H9 (cell line): Measurements from ENCODE around the gene TTN. TPM values are rescaled to one million over a fixed set of nuclear protein-coding genes. Genes with fewer than 3 reads are reported as not detected.
A peak's percentile ranks its signal among the peaks of the same experiment; 100 is the strongest.

Experiments used
- DNase-seq: peaks from one replicate; pipeline ENCODE4 v3.0.0-alpha.2; 2017
- H2AFZ ChIP-seq: one replicate; pipeline ENCODE4 v1.6.1; 2013; ENCODE audit warnings: mild to moderate bottlenecking, low read length, control low read depth, moderate library complexity
- H2AK5ac ChIP-seq: 2 replicates; pipeline ENCODE4 v1.6.1; 2013; ENCODE audit warnings: low read length, control low read depth, mixed read lengths; ENCODE audit not compliant: insufficient read length
- H2BK120ac ChIP-seq: one replicate; pipeline ENCODE4 v1.6.1; 2013; ENCODE audit warnings: low read depth, mild to moderate bottlenecking, low read length, control low read depth, inconsistent platforms; ENCODE audit not compliant: poor library complexity, severe bottlenecking
- H2BK12ac ChIP-seq: 2 replicates; pipeline ENCODE4 v1.6.1; 2013; ENCODE audit warnings: low read length, control low read depth, mixed read lengths, low read depth; ENCODE audit not compliant: insufficient read length
- H2BK15ac ChIP-seq: 2 replicates; pipeline ENCODE4 v1.6.1; 2013; ENCODE audit warnings: low read depth, low read length, control low read depth
- H2BK20ac ChIP-seq: one replicate; pipeline ENCODE4 v1.6.1; 2013; ENCODE audit warnings: low read depth, mild to moderate bottlenecking, low read length, control low read depth, inconsistent platforms; ENCODE audit not compliant: poor library complexity, severe bottlenecking
- H2BK5ac ChIP-seq: 2 replicates; pipeline ENCODE4 v1.6.1; 2013; ENCODE audit warnings: low read length, control low read depth, mixed read lengths; ENCODE audit not compliant: insufficient read length
- H3K14ac ChIP-seq: 2 replicates; pipeline ENCODE4 v1.6.1; 2013; ENCODE audit warnings: low read length, control low read depth; ENCODE audit not compliant: insufficient read depth
- H3K18ac ChIP-seq: 2 replicates; pipeline ENCODE4 v1.6.1; 2013; ENCODE audit warnings: low read depth, mild to moderate bottlenecking, mixed read lengths, low read length, control low read depth; ENCODE audit not compliant: insufficient read length
- H3K23ac ChIP-seq: 2 replicates; pipeline ENCODE4 v1.6.1; 2013; ENCODE audit warnings: low read length, control low read depth, mixed read lengths, low read depth; ENCODE audit not compliant: insufficient read length
- H3K23me2 ChIP-seq: 2 replicates; pipeline ENCODE4 v1.6.1; 2013; ENCODE audit warnings: low read depth, mild to moderate bottlenecking, mixed read lengths, low read length, control low read depth; ENCODE audit not compliant: insufficient read length, poor library complexity, severe bottlenecking
- H3K27ac ChIP-seq: 2 replicates; pipeline ENCODE4 v1.5.1; 2013; ENCODE audit warnings: low read length, control low read depth, mixed read lengths, low read depth; ENCODE audit not compliant: insufficient read length
- H3K27me3 ChIP-seq: 2 replicates; pipeline ENCODE4 v1.6.1; 2013; ENCODE audit warnings: low read length, control low read depth, inconsistent platforms; ENCODE audit not compliant: insufficient read depth
- H3K4ac ChIP-seq: 2 replicates; pipeline ENCODE4 v1.6.1; 2013; ENCODE audit warnings: low read depth, mild to moderate bottlenecking, control low read depth, inconsistent platforms, low read length, moderate library complexity
- H3K4me1 ChIP-seq: 2 replicates; pipeline ENCODE4 v1.6.1; 2013; ENCODE audit warnings: low read length, control low read depth, inconsistent platforms; ENCODE audit not compliant: insufficient read depth
- H3K4me2 ChIP-seq: 2 replicates; pipeline ENCODE4 v1.6.1; 2013; ENCODE audit warnings: low read length, control low read depth, mixed read lengths; ENCODE audit not compliant: insufficient read length, insufficient read depth
- H3K56ac ChIP-seq: 2 replicates; pipeline ENCODE4 v1.6.1; 2013; ENCODE audit warnings: low read depth, mild to moderate bottlenecking, mixed read lengths, low read length, control low read depth; ENCODE audit not compliant: insufficient read length
- H3K79me1 ChIP-seq: 2 replicates; pipeline ENCODE4 v1.6.1; 2013; ENCODE audit warnings: low read depth, mild to moderate bottlenecking, moderate library complexity, low read length, control low read depth, inconsistent platforms; ENCODE audit not compliant: insufficient read depth, poor library complexity, severe bottlenecking
- H3K79me2 ChIP-seq: 2 replicates; pipeline ENCODE4 v1.6.1; 2013; ENCODE audit warnings: low read length, control low read depth, inconsistent platforms; ENCODE audit not compliant: insufficient read depth
- H3K9ac ChIP-seq: 2 replicates; pipeline ENCODE4 v1.6.1; 2013; ENCODE audit warnings: low read length, control low read depth, mixed read lengths; ENCODE audit not compliant: insufficient read length; ENCODE audit errors: extremely low read depth
- H3K9me3 ChIP-seq: one replicate; pipeline ENCODE4 v1.6.1; 2013; ENCODE audit warnings: low read depth, low read length, inconsistent platforms; ENCODE audit not compliant: control insufficient read depth
- H3T11ph ChIP-seq: one replicate; pipeline ENCODE4 v1.6.1; 2013; ENCODE audit warnings: mild to moderate bottlenecking, low read length, control low read depth, inconsistent platforms
- H4K20me1 ChIP-seq: one replicate; pipeline ENCODE4 v1.6.1; 2013; ENCODE audit not compliant: control insufficient read depth, insufficient read length, insufficient read depth
- H4K5ac ChIP-seq: 2 replicates; pipeline ENCODE4 v1.6.1; 2013; ENCODE audit warnings: low read depth, mild to moderate bottlenecking, mixed read lengths, low read length, control low read depth; ENCODE audit not compliant: insufficient read length
- H4K8ac ChIP-seq: replicated peaks from 2 replicates; pipeline ENCODE4 v1.6.1; 2013; ENCODE audit warnings: low read length, control low read depth, mixed read lengths, low read depth; ENCODE audit not compliant: insufficient read length
- H4K91ac ChIP-seq: 2 replicates; pipeline ENCODE4 v1.6.1; 2013; ENCODE audit warnings: low read depth, mild to moderate bottlenecking, moderate library complexity, mixed read lengths, low read length, control low read depth; ENCODE audit not compliant: insufficient read length
- H3K27ac Mint-ChIP-seq, 3 experiments: 2 replicates in 2 of 3; 3 replicates in 1 of 3; pipeline ENCODE4 v1.8.0; 2020 to 2021; ENCODE audit warnings: mixed read lengths in 3 of 3, mild to moderate bottlenecking in 1 of 3, moderate library complexity in 1 of 3
- H3K27me3 Mint-ChIP-seq: 2 replicates; pipeline ENCODE4 v1.8.0; 2021; ENCODE audit warnings: low read depth, mild to moderate bottlenecking, moderate library complexity, mixed read lengths
- H3K36me3 Mint-ChIP-seq, 3 experiments: 2 replicates in 2 of 3; 3 replicates in 1 of 3; pipeline ENCODE4 v1.8.0; 2020 to 2021; ENCODE audit warnings: low read depth in 3 of 3, mixed read lengths in 3 of 3; ENCODE audit not compliant: insufficient read depth in 1 of 3
- H3K4me1 Mint-ChIP-seq, 2 experiments: 2 replicates each; pipeline ENCODE4 v1.8.0; 2020; ENCODE audit warnings: mixed read lengths in 2 of 2
- H3K4me3 Mint-ChIP-seq, 2 experiments: 2 replicates in 1 of 2; 3 replicates in 1 of 2; pipeline ENCODE4 v1.8.0; 2020 to 2021; ENCODE audit warnings: mild to moderate bottlenecking in 2 of 2, mixed read lengths in 2 of 2, moderate library complexity in 1 of 2
- H3K9me3 Mint-ChIP-seq, 2 experiments: 2 replicates in 1 of 2; 3 replicates in 1 of 2; pipeline ENCODE4 v1.8.0; 2020; ENCODE audit warnings: mild to moderate bottlenecking in 2 of 2, mixed read lengths in 2 of 2, moderate library complexity in 1 of 2
- CTCF ChIP-seq: fragments of 200-600 bp; sonication (generic); conservative IDR thresholded peaks from 3 replicates; pipeline ENCODE4 v1.8.0; 2021; ENCODE audit warnings: antibody characterized with exemption, mild to moderate bottlenecking
- WGBS: extraction: QIAGEN DNeasy Blood & Tissue Kit; methylation state at CpG from one replicate; pipeline ENCODE4 v1.1.7; 2013; ENCODE audit warnings: missing lambda C conversion rate, low lambda C conversion rate, mixed read lengths; ENCODE audit not compliant: insufficient read length; ENCODE audit errors: extremely low coverage; 5-methylcytosine and 5-hydroxymethylcytosine counted together
- total RNA-seq: library from RNA; stranded (reverse); gene quantifications from 2 replicates; pipeline ENCODE4 v1.2.1, GENCODE V29; 2021

Gene TTN
- total RNA-seq, 1 experiment from 2014 or later, result 0.70 TPM

DNA sequence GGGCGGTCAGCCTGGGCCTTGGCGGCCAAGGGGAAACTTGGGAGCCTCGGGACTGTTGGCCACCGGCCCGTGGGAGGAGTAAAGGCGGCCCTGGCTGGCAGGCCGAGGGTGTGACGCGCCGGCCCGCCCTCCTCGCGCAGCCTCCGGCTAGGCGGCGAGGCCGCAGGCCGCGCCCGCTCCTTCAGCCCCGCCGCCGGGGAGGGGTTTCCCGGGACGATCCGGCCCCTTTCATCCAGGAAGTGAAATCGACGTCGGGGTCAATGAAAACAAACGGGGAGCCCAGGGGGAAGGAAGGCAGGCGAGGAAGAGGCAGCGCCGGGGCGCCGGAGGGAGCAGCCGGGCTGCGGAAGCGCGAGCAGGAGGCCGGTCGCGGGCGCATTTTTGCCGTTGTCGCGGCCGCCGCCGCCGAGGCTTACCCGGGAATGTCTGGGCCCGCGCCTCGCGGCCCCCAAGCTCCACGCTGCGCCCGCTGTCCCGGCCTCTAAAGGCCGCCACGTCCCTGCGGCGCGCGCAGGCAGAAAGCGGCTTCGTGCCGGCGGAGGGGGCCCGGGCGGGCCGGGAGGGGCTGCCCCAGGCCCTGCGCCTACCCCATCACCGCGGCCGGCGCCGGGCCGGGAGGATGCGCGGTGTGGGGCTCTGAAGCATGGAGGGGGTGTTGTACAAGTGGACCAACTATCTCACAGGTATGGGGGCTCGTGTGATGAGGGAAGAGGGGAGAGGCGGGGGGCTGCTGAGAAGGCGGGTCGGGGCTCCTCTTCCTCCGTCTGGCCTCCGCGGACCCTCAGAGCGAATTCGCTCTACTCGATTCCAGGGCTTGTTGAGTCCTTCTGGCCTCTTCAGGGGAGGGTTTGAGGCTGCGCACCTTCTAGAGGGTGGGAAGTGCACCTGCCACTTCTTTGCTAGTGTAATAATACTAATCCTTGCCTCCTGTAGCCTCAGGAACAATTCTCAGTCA, 326.7 kb downstream of the TTN start, which contains the start of gene PLEKHA3:
Gene PLEKHA3 (plus strand): TSS at position 231 of the 955 bp plus-strand sequence. CDS start 413 bp downstream, at position 644.
- peak within 1 kb of the TSS; percentile 78 for H3K9ac ChIP-seq
- H3K79me2 ChIP-seq, result peaks cover 3% of the 10 kb centered on the region; the same call in 1 of the 2 replicates
- H2AFZ ChIP-seq, result no peak within 1 kb of the TSS

More for the DNA sequence above, 326.7 kb downstream of the TTN start, which contains the start of gene PLEKHA3:
- no peak within 1 kb of the TSS for H3K18ac ChIP-seq
- WGBS, result no CpG with 5 or more reads among the region's 92 CpGs
- H3K56ac ChIP-seq, result no peak within 1 kb of the TSS
- H3K27ac Mint-ChIP-seq, result peak within 1 kb of the TSS in 2 of 3 experiments; percentile 96 to 97; a peak in 5 of 7 replicates
- peak within 1 kb of the TSS; percentile 91 to 97 for H3K4me3 Mint-ChIP-seq
- peaks cover 3% of the 10 kb centered on the region; the same call in 1 of the 2 replicates for H3K4me1 ChIP-seq
- H3K23ac ChIP-seq, result no peak within 1 kb of the TSS
- no peak within 1 kb of the TSS for H2BK120ac ChIP-seq
- no peak within 1 kb of the TSS for H2AK5ac ChIP-seq
- no peak within 1 kb of the TSS for H4K8ac ChIP-seq
- H2BK5ac ChIP-seq, result no peak within 1 kb of the TSS
- H3K4me1 Mint-ChIP-seq, result peaks cover 20 to 27% of the 10 kb centered on the region in 2 experiments
- no peak within 1 kb of the TSS for H2BK20ac ChIP-seq
- H4K5ac ChIP-seq, result no peak within 1 kb of the TSS
- TF ChIP-seq CTCF, result no peak
- no peak within 1 kb of the TSS for H3T11ph ChIP-seq
- peak within 1 kb of the TSS; percentile 98 for H3K4me2 ChIP-seq
- H4K91ac ChIP-seq, result no peak within 1 kb of the TSS
- H2BK15ac ChIP-seq, result no peak within 1 kb of the TSS
- no peaks in the 10 kb centered on the region for H3K36me3 Mint-ChIP-seq
- no peaks in the 10 kb centered on the region; the same call in 1 of the 2 replicates for H3K27me3 Mint-ChIP-seq
- H4K20me1 ChIP-seq, result no peaks in the 10 kb centered on the region
- peaks cover 3% of the 10 kb centered on the region for H3K79me1 ChIP-seq
- no peak within 1 kb of the TSS for H2BK12ac ChIP-seq
- H3K9me3 Mint-ChIP-seq, result no peaks in the 10 kb centered on the region; a peak in 1 of 5 replicates
- H3K9me3 ChIP-seq, result no peaks in the 10 kb centered on the region
- H3K14ac ChIP-seq, result peak within 1 kb of the TSS; percentile 86
- no peaks in the 10 kb centered on the region for H3K27me3 ChIP-seq
- H3K27ac ChIP-seq, result no peak within 1 kb of the TSS
- peaks cover 11% of the 10 kb centered on the region for H3K23me2 ChIP-seq
- peak; percentile 91 for DNase-seq
- no peak within 1 kb of the TSS for H3K4ac ChIP-seq
